H1 (cell line): Measurements from ENCODE around the gene CACNA1D. TPM values are rescaled to one million over a fixed set of nuclear protein-coding genes. Genes with fewer than 3 reads are reported as not detected.

Experiments used
- CTCF ChIA-PET: fragments of 300-600 bp; sonication (Branson Sonifier 250); formaldehyde crosslinking; loops from one replicate; lab custom pipeline; 2021; ENCODE audit not compliant: partially characterized antibody; lab: Charles Lee
- POLR2A ChIA-PET: fragments of 300-600 bp; sonication (Branson Sonifier 250); formaldehyde crosslinking; loops from one replicate; lab custom pipeline; 2021; ENCODE audit warnings: inconsistent platforms; ENCODE audit not compliant: partially characterized antibody; lab: Charles Lee
- DNase-seq, 2 experiments: peaks; one replicate each; pipeline versions ENCODE4 v3.0.0 to v3.0.0-alpha.2; 2010 to 2022; ENCODE audit warnings: low spot score in 2 of 2, low read depth in 1 of 2, mixed read lengths in 1 of 2
- FAIRE-seq: peaks from 2 replicates; lab custom pipeline; 2011; peaks lifted over from hg19 to GRCh38; lab: Jason Lieb, UNC
- H2AFZ ChIP-seq: 2 replicates; pipeline ENCODE4 v1.8.1; 2012; ENCODE audit warnings: low read length, inconsistent platforms
- H2AK5ac ChIP-seq: 2 replicates; pipeline ENCODE4 v1.6.1; 2013; ENCODE audit warnings: low read depth, low read length
- H2BK120ac ChIP-seq: replicated peaks from 2 replicates; pipeline ENCODE3; 2013; ENCODE audit warnings: low read depth, low read length, inconsistent platforms
- H2BK12ac ChIP-seq: 2 replicates; pipeline ENCODE4 v1.6.1; 2013; ENCODE audit warnings: low read depth, low read length
- H2BK15ac ChIP-seq: 2 replicates; pipeline ENCODE4 v1.6.1; 2013; ENCODE audit warnings: low read length
- H2BK20ac ChIP-seq: 2 replicates; pipeline ENCODE4 v1.6.1; 2013; ENCODE audit warnings: low read length
- H2BK5ac ChIP-seq: 2 replicates; pipeline ENCODE4 v1.6.1; 2013; ENCODE audit warnings: low read depth, low read length
- H3K14ac ChIP-seq: 2 replicates; pipeline ENCODE4 v1.6.1; 2013; ENCODE audit warnings: inconsistent platforms; ENCODE audit not compliant: insufficient read length
- H3K18ac ChIP-seq: 2 replicates; pipeline ENCODE4 v1.6.1; 2013; ENCODE audit warnings: low read length; ENCODE audit errors: extremely low read depth
- H3K23ac ChIP-seq: 2 replicates; pipeline ENCODE4 v1.6.1; 2013; ENCODE audit warnings: inconsistent platforms; ENCODE audit not compliant: insufficient read length
- H3K23me2 ChIP-seq: 2 replicates; pipeline ENCODE4 v1.6.1; 2013; ENCODE audit warnings: low read depth, low read length
- H3K27ac ChIP-seq: 2 replicates; pipeline ENCODE4 v1.6.1; 2011; ENCODE audit warnings: low read depth, low read length, inconsistent platforms
- H3K27me3 ChIP-seq, 4 experiments: replicated peaks in 1 of 4; 1 replicate in 1 of 4; 2 replicates in 3 of 4; pipeline versions ENCODE4 v1.6.1 to v1.8.1; 2011 to 2013; ENCODE audit warnings: low read length in 3 of 4, mild to moderate bottlenecking in 3 of 4, inconsistent platforms in 2 of 4, mixed read lengths in 2 of 4, moderate library complexity in 1 of 4; ENCODE audit not compliant: control insufficient read depth in 3 of 4, insufficient read depth in 3 of 4; ENCODE audit errors: extremely low read depth in 1 of 4
- H3K36me3 ChIP-seq, 4 experiments: 2 replicates each; pipeline versions ENCODE4 v1.6.1 to v1.8.1; 2011 to 2013; ENCODE audit warnings: mild to moderate bottlenecking in 4 of 4, low read length in 3 of 4, moderate library complexity in 2 of 4, control low read depth in 1 of 4, inconsistent platforms in 1 of 4; ENCODE audit not compliant: insufficient read depth in 4 of 4, control insufficient read depth in 2 of 4
- H3K4ac ChIP-seq: replicated peaks from 2 replicates; pipeline ENCODE3; 2013; ENCODE audit warnings: low read length, low read depth, mixed read lengths, inconsistent platforms; ENCODE audit not compliant: insufficient read length
- H3K4me1 ChIP-seq, 4 experiments: replicated peaks in 1 of 4; 1 replicate in 1 of 4; 2 replicates in 3 of 4; pipeline versions ENCODE4 v1.6.1 to v1.8.1; 2011 to 2013; ENCODE audit warnings: low read length in 3 of 4, inconsistent platforms in 2 of 4, mixed read lengths in 1 of 4; ENCODE audit not compliant: insufficient read depth in 4 of 4, control insufficient read depth in 3 of 4
- H3K4me2 ChIP-seq, 2 experiments: 2 replicates each; pipeline versions ENCODE4 v1.6.1 to v1.8.1; 2011 to 2013; ENCODE audit warnings: low read depth in 2 of 2, low read length in 2 of 2, control low read depth in 1 of 2, inconsistent platforms in 1 of 2, mild to moderate bottlenecking in 1 of 2; ENCODE audit not compliant: insufficient read depth in 1 of 2
- H3K4me3 ChIP-seq, 4 experiments: fragments of 200-600, 300-600 bp in 1 of 4; sonication (generic), shearing (Covaris generic), sonication (Bioruptor Twin) in 1 of 4; 2 replicates each; pipeline versions ENCODE4 v1.5.1 to v1.8.1; 2011 to 2016; ENCODE audit warnings: low read length in 4 of 4, low read depth in 3 of 4, control low read depth in 2 of 4, inconsistent platforms in 2 of 4, mild to moderate bottlenecking in 2 of 4, mixed read lengths in 1 of 4, moderate library complexity in 1 of 4; ENCODE audit not compliant: insufficient read depth in 2 of 4; ENCODE audit errors: extremely low read depth in 1 of 4
- H3K56ac ChIP-seq: replicated peaks from 2 replicates; pipeline ENCODE3; 2013; ENCODE audit warnings: low read depth, mild to moderate bottlenecking, mixed read lengths, low read length, inconsistent platforms; ENCODE audit not compliant: insufficient read length
- H3K79me1 ChIP-seq: 2 replicates; pipeline ENCODE4 v1.6.1; 2013; ENCODE audit warnings: low read depth, low read length, control low read depth
- H3K79me2 ChIP-seq, 2 experiments: 2 replicates each; pipeline versions ENCODE4 v1.6.1 to v1.8.1; 2012 to 2013; ENCODE audit warnings: low read length in 2 of 2, mild to moderate bottlenecking in 2 of 2, inconsistent platforms in 1 of 2; ENCODE audit not compliant: insufficient read depth in 2 of 2, control insufficient read depth in 1 of 2
- H3K9ac ChIP-seq, 4 experiments: replicated peaks in 1 of 4; 1 replicate in 1 of 4; 2 replicates in 3 of 4; pipeline versions ENCODE4 v1.6.1 to v1.8.1; 2011 to 2013; ENCODE audit warnings: low read depth in 3 of 4, low read length in 3 of 4, control low read depth in 2 of 4, mild to moderate bottlenecking in 2 of 4, moderate library complexity in 2 of 4, inconsistent platforms in 1 of 4; ENCODE audit errors: extremely low read depth in 1 of 4
- H3K9me3 ChIP-seq, 2 experiments: 2 replicates each; pipeline versions ENCODE4 v1.6.1 to v1.8.1; 2012 to 2013; ENCODE audit warnings: mild to moderate bottlenecking in 2 of 2, moderate library complexity in 2 of 2, control low read depth in 1 of 2, inconsistent platforms in 1 of 2, low read depth in 1 of 2, low read length in 1 of 2, mixed read lengths in 1 of 2; ENCODE audit not compliant: insufficient read depth in 2 of 2
- H4K20me1 ChIP-seq, 2 experiments: replicated peaks in 1 of 2; 2 replicates each; pipeline versions ENCODE3 to v1.8.1; 2011 to 2013; ENCODE audit warnings: inconsistent platforms in 2 of 2, low read length in 2 of 2, mild to moderate bottlenecking in 1 of 2; ENCODE audit not compliant: insufficient read depth in 2 of 2, control insufficient read depth in 1 of 2
- H4K5ac ChIP-seq: 2 replicates; pipeline ENCODE4 v1.6.1; 2013; ENCODE audit warnings: low read length, low read depth, mixed read lengths, inconsistent platforms; ENCODE audit not compliant: insufficient read length
- H4K8ac ChIP-seq: 2 replicates; pipeline ENCODE4 v1.8.0; 2013; ENCODE audit warnings: mild to moderate bottlenecking, moderate library complexity, low read length, inconsistent platforms; ENCODE audit not compliant: insufficient read depth; ENCODE audit errors: extremely low read depth
- H4K91ac ChIP-seq: replicated peaks from 2 replicates; pipeline ENCODE3; 2013; ENCODE audit warnings: low read length, mixed read lengths, inconsistent platforms; ENCODE audit not compliant: insufficient read length
- BCL11A ChIP-seq, 2 experiments: IDR thresholded peaks; one replicate each; pipeline ENCODE4 v1.6.1; 2011; ENCODE audit warnings: low read depth in 2 of 2, low read length in 2 of 2, mild to moderate bottlenecking in 2 of 2
- EZH2 ChIP-seq: fragments of 200-600 bp; sonication (generic); IDR thresholded peaks from 2 replicates; pipeline ENCODE4 v1.7.1; 2012; ENCODE audit warnings: low read depth, mild to moderate bottlenecking, moderate library complexity, low read length, inconsistent platforms; ENCODE audit not compliant: severe bottlenecking
- RFX5 ChIP-seq: IDR thresholded peaks from 2 replicates; pipeline ENCODE4 v1.6.1; 2011; ENCODE audit warnings: low read depth, low read length, improper control_type of control experiment, borderline replicate concordance
- WGBS, 2 experiments: shearing (Covaris generic) in 1 of 2; methylation state at CpG; one replicate each; pipeline versions ENCODE4 v1.1.6 to v1.1.7; 2013 to 2015; ENCODE audit warnings: low lambda C conversion rate in 2 of 2, mixed read lengths in 2 of 2, inconsistent platforms in 1 of 2, low coverage in 1 of 2, missing lambda C conversion rate in 1 of 2; ENCODE audit not compliant: insufficient replicate concordance in 2 of 2, insufficient coverage in 1 of 2, insufficient read length in 1 of 2; ENCODE audit errors: extremely low coverage in 1 of 2, missing lambda C conversion rate in 1 of 2; 5-methylcytosine and 5-hydroxymethylcytosine counted together
- polyA plus RNA-seq, 7 experiments: library from polyadenylated mRNA; depleted of rRNA in 3 of 7; stranded (reverse) in 5 of 7; unstranded in 2 of 7; fragments of >200 nt in 5 of 7; fragments of 200-250 nt in 2 of 7; gene quantifications; 1 replicate in 5 of 7; 2 replicates in 1 of 7; 4 replicates in 1 of 7; pipeline versions ENCODE4 v1.2.1 to v1.2.3, GENCODE V29; 2011 to 2013; ENCODE audit warnings: missing spikeins in 2 of 7, mixed read lengths in 2 of 7
- total RNA-seq: library from RNA; stranded (reverse); fragmentation: NEBNext Ultra II Directional; extraction: Animal tissue kit (Norgen Biotek cat#: 25700); gene quantifications from 2 replicates; pipeline ENCODE4 v1.2.1, GENCODE V29; 2021
- TF ChIP-seq, protein P1 (sequence below), 3 experiments: IDR thresholded peaks; 1 replicate in 2 of 3; 2 replicates in 1 of 3; pipeline versions ENCODE4 v1.5.1 to v1.6.1; 2011; ENCODE audit warnings: low read length in 3 of 3, mild to moderate bottlenecking in 3 of 3, inconsistent platforms in 2 of 3, low read depth in 1 of 3, moderate library complexity in 1 of 3; ENCODE audit not compliant: insufficient read depth in 1 of 3; ENCODE audit errors: control extremely low read depth in 1 of 3
- TF ChIP-seq, protein P2 (sequence below): IDR thresholded peaks from 2 replicates; pipeline ENCODE4 v1.6.1; 2011; ENCODE audit warnings: low read depth, mild to moderate bottlenecking, low read length; ENCODE audit not compliant: insufficient read depth
- TF ChIP-seq, protein P3 (sequence below): IDR thresholded peaks from 2 replicates; pipeline ENCODE4 v1.6.1; 2012; ENCODE audit warnings: inconsistent platforms

Gene CACNA1D
- total and polyA plus RNA-seq, 2 of the 8 experiments (the other 6 are each of a cell fraction or from before 2014, with no cell fraction given), result 2.0 to 2.9 TPM

DNA sequence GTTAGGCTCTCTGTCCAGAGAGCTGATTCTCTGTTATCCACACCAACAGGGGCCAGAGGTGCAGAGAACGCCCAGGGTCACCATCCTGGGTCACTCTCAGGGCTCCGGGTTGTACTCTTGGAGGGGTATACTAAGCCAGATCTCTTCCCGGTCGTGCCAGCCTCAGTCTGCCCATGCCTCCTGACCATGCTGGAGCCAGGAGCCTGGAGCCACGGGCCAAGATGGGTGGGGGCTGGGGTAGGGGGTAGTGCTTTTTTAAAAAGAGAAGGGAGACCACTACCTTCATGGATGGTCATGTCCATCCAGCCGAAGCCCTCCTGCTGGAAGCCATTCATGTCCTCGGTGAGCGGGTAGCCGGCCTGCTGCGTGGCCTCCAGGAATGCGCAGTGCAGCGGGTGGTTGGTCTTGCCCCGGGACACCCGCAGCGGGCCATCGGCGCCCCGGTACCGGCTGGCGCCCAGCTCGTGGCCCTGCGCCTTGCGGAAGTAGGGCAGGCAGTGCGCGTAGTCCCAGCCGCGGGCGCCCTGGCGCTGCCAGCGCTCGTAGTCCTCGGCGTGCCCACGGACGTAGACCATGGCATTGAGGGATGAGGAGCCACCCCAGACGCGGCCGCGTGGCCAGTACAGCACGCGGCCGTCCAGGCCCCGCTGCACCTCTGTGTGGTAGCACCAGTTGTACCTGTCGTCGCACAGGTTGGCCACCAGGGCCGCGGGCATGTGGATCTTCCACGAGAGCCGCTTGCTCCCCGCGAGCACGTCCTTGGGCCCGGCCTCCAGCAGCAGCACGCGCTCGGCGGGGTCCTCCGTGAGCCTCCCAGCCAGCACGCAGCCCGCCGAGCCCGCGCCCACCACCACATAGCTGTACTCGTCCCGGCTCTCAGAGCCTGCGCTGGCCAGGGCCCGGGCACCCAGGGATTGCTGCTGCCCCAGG lies 328.9 kb downstream of the CACNA1D start:
- Histone ChIP-seq H3K27me3 (no peaks in the 10 kb centered on the region), H4K5ac (no peak overlapping the region), H4K20me1 (peaks cover 3% of the 10 kb centered on the region in 2 experiments), H3K4ac (no peak overlapping the region), H3K23me2 (no peaks in the 10 kb centered on the region; the same call in 1 of the 2 replicates), H2AFZ (no peak overlapping the region), H3K4me3 (no peak overlapping the region), H2BK12ac (no peak overlapping the region), H3K9me3 (no peaks in the 10 kb centered on the region), H4K8ac (no peak overlapping the region), H3K23ac (no peak overlapping the region), H3K56ac (no peak overlapping the region), H3K18ac (no peak overlapping the region), H3K9ac (no peak overlapping the region; a peak in 1 of 7 replicates), H2BK5ac (no peak overlapping the region), H3K27ac (no peak overlapping the region), H2BK20ac (no peak overlapping the region), H3K4me2 (no peak overlapping the region), H3K79me2 (no peaks in the 10 kb centered on the region), H2BK120ac (no peak overlapping the region), H3K4me1 (peaks cover 0 to 3% (median 1%) of the 10 kb centered on the region in 4 experiments; a peak in 1 of 7 replicates), H2AK5ac (no peak overlapping the region), H3K79me1 (no peaks in the 10 kb centered on the region), H3K14ac (no peak overlapping the region), H3K36me3 (peaks cover 6 to 23% (median 13%) of the 10 kb centered on the region in 4 experiments; a peak in 7 of 8 replicates), H4K91ac (no peak overlapping the region), H2BK15ac (no peak overlapping the region)
- WGBS, 2 experiments, result 96% methylated on average over 48 of the region's 67 CpGs; no CpG with 5 or more reads in 1 of the 2 experiments
- DNase-seq, result peak in 1 of 2 experiments; percentile 72
- no peak for FAIRE-seq
- POLR2A ChIA-PET, result interaction anchor here (1.4 kb wide), 1 partner anchor 21 kb away, joined by 3 read pairs; no protein-coding TSS in a partner anchor
- CTCF ChIA-PET, result interaction anchor here (0.6 to 2.0 kb wide), 6 partner anchors 10 to 57 kb away, joined by 3 to 8 read pairs (median 3); no protein-coding TSS in a partner anchor
- no peak for TF ChIP-seq RFX5
- TF ChIP-seq EZH2, result no peak
- TF ChIP-seq, protein P1, sequence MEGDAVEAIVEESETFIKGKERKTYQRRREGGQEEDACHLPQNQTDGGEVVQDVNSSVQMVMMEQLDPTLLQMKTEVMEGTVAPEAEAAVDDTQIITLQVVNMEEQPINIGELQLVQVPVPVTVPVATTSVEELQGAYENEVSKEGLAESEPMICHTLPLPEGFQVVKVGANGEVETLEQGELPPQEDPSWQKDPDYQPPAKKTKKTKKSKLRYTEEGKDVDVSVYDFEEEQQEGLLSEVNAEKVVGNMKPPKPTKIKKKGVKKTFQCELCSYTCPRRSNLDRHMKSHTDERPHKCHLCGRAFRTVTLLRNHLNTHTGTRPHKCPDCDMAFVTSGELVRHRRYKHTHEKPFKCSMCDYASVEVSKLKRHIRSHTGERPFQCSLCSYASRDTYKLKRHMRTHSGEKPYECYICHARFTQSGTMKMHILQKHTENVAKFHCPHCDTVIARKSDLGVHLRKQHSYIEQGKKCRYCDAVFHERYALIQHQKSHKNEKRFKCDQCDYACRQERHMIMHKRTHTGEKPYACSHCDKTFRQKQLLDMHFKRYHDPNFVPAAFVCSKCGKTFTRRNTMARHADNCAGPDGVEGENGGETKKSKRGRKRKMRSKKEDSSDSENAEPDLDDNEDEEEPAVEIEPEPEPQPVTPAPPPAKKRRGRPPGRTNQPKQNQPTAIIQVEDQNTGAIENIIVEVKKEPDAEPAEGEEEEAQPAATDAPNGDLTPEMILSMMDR (IDR thresholded peaks at IDR 0.05; ENCODE audit: control extremely low read depth in 1 of 3, insufficient read depth in 1 of 3, low read depth in 1 of 3, low read length in 3 of 3), result peak; percentile 44 to 56 (median 46)
- TF ChIP-seq, protein P2, sequence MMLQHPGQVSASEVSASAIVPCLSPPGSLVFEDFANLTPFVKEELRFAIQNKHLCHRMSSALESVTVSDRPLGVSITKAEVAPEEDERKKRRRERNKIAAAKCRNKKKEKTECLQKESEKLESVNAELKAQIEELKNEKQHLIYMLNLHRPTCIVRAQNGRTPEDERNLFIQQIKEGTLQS, result no peak
- TF ChIP-seq, protein P3, sequence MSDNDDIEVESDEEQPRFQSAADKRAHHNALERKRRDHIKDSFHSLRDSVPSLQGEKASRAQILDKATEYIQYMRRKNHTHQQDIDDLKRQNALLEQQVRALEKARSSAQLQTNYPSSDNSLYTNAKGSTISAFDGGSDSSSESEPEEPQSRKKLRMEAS, result peak; percentile 51
- TF ChIP-seq BCL11A (IDR thresholded peaks at IDR 0.05; ENCODE audit: low read depth in 2 of 2, low read length in 2 of 2), result no peak
